ENCODE data around the gene RBMXL2.

The RBMXL2 gene

DNA sequence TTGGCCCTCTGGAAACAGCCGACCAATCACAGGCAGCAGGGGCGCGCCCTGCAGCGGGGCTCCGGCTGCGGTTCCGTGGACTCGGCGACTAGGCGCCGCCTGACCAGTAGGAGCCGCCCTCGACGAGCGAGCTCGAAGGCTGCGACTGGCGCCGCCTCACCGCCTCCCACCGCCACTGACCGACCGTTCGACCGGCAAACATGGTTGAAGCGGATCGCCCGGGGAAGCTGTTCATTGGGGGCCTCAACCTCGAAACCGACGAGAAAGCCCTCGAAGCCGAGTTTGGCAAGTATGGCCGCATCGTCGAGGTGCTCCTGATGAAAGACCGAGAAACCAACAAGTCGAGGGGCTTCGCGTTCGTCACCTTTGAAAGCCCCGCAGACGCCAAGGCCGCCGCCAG, at the start of gene RBMXL2:
Gene RBMXL2 (plus strand): TSS at position 78 of the 400 bp plus-strand sequence. CDS start 123 bp downstream, at position 201.
- TF ChIP-seq ZFX (IDR thresholded peaks at IDR 0.05; ENCODE audit: borderline replicate concordance) = no peak
- no peak within 1 kb of the TSS for H3K27ac ChIP-seq

DNA sequence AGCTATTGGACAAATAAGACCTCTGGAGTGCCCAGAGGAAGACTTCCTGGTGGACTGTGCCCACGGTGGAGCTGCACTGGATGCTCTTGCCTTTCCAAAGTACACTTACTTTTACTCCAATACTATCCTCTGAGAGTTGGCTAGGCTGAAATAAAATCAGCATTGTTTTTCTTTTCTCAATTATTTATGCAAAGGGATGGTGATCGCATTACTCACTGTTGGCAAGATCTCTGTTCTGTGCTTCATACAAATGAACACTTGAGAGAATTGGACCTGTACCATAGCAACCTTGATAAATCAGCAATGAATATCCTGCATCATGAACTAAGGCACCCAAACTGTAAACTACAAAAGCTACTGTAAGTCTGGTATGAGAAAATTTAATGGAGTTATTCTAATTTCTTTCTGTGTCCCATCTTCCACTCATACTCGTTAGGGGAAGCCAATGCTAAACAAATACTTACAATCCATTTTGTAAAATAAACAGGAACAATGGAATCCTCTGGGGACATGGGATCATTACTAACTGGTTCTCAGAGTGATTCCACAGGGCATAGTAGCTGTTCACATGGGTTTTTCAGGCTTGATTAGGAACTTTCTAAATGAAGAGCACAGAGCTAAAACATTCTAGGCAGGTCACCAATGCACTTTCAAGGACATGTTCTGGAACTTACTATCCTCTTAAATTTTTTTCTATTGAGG, 42.2 kb upstream of the RBMXL2 start:
- H3K27ac ChIP-seq = no peak overlapping the region
- no peak for TF ChIP-seq ZFX (IDR thresholded peaks at IDR 0.05; ENCODE audit: borderline replicate concordance)
- TF ChIP-seq, protein P1, sequence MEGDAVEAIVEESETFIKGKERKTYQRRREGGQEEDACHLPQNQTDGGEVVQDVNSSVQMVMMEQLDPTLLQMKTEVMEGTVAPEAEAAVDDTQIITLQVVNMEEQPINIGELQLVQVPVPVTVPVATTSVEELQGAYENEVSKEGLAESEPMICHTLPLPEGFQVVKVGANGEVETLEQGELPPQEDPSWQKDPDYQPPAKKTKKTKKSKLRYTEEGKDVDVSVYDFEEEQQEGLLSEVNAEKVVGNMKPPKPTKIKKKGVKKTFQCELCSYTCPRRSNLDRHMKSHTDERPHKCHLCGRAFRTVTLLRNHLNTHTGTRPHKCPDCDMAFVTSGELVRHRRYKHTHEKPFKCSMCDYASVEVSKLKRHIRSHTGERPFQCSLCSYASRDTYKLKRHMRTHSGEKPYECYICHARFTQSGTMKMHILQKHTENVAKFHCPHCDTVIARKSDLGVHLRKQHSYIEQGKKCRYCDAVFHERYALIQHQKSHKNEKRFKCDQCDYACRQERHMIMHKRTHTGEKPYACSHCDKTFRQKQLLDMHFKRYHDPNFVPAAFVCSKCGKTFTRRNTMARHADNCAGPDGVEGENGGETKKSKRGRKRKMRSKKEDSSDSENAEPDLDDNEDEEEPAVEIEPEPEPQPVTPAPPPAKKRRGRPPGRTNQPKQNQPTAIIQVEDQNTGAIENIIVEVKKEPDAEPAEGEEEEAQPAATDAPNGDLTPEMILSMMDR (IDR thresholded peaks at IDR 0.05) = no peak

DNA sequence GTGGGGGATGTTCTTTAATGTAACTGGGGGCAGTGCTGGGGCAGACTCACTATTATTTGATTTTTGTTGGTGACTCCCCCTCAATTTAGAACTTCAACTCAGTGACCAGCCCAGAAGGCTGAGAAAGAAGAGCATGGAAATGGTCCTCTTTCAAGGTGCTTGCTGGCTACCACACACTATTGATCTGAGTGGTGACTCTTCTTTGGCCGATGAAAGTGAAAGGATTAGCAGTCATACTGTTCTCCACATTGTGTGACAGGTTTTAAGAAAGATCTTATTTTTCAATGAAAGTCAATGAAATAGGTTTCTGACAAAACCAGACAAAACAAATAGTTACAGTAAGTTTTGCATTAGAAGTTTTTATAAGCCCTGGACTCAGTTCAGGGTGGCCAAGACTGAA, 38.6 kb upstream of the RBMXL2 start:
- H3K27ac ChIP-seq = no peak overlapping the region
- no peak for TF ChIP-seq ZFX (IDR thresholded peaks at IDR 0.05; ENCODE audit: borderline replicate concordance)
- TF ChIP-seq, protein P1 (IDR thresholded peaks at IDR 0.05) = no peak

DNA sequence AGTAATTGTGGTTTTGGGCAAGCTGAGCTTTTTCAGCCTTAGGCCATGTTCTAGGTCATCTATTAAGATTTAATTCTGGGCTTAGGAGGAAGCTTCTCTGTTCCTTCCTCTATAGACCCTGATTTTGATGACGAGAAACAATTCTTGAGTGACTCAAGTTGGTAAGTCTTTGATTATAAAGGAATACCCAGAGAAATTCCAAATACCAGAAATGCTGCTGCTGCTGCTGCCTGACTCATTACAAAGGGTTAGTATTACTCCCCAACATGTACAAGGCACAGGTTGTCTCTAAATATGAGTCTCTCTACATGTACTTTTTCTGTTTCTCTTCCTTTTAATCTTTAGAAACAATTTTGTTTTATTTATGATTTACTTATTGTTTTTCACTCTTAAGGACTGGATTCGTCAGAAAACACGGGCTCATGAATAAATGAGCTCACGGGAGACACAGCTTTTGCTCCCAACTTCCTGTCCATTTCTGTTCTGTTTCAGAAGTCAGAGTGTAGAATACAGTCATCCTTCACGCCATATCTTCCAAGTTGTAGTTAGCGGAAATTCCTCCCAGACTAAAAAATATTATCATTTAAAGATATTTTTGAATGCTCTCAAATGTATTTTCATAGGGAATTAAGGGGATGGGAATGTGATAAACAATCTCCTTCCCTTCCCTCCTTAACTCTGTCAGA, 31.8 kb upstream of the RBMXL2 start:
- TF ChIP-seq, protein P1 (IDR thresholded peaks at IDR 0.05) = no peak
- no peak for TF ChIP-seq ZFX (IDR thresholded peaks at IDR 0.05; ENCODE audit: borderline replicate concordance)
- H3K27ac ChIP-seq = no peak overlapping the region

DNA sequence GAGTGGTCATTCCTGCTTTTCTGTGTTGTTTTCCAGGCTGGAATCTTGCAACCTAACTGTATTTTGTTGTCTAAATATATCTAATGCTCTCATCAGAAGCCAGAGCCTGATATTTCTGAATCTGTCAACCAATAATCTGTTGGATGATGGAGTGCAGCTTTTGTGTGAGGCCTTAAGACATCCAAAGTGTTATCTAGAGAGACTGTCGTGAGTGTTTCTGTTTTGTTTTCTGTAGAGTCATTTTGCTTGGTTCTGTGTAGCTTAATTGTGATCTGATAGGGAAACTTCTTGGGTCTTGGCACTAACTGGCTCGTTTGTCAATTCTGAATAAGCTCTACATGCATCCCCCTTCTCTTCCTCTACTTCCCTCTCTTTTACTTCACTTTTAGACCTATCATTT, 31.2 kb upstream of the RBMXL2 start:
- H3K27ac ChIP-seq = no peak overlapping the region
- TF ChIP-seq, protein P1 (IDR thresholded peaks at IDR 0.05) = no peak
- no peak for TF ChIP-seq ZFX (IDR thresholded peaks at IDR 0.05; ENCODE audit: borderline replicate concordance)

DNA sequence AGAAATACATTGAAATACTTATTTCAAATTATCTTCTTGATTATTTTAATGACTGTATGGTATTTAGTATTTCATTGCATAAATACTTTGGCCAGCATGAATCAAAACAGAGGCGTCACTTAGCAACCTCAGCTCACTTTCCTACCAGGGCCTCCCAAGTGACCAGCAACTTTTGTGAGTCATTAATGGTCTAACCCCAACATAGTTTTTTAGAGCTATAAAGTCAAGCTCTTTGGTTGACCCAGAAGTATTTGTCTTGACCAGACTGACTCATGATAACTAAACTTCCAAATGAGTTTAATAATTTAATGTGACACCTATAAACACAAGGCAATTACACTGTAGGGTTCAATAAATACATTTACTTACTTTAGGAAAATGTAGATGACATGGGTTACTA, 27.9 kb upstream of the RBMXL2 start:
- TF ChIP-seq, protein P1 (IDR thresholded peaks at IDR 0.05) = no peak
- TF ChIP-seq ZFX (IDR thresholded peaks at IDR 0.05; ENCODE audit: borderline replicate concordance) = no peak
- H3K27ac ChIP-seq = no peak overlapping the region

DNA sequence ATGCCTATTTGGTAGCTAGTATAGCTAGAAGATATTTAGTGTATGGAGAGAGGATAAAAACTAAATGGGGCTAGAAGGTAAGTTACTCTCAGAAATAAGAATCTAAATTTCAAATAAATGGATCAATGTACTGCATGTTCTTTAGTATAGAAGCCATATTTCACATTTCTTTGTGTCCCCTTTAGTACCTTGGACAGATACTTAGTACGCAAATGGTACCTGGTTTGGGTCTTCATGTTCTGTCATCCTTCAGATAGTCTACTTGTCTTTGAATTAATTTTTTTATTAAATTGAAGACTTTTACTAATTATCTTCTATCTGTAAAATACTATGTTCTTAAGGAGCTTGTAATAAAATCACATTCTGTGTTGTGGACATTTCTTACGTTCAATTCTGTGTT, 26.3 kb upstream of the RBMXL2 start:
- no peak overlapping the region for H3K27ac ChIP-seq
- TF ChIP-seq, protein P1 (IDR thresholded peaks at IDR 0.05) = no peak
- TF ChIP-seq ZFX (IDR thresholded peaks at IDR 0.05; ENCODE audit: borderline replicate concordance) = no peak
